ENCODE data around the gene KIF1B. TPM values are rescaled to one million over a fixed set of nuclear protein-coding genes. Genes with fewer than 3 reads are reported as not detected.
A peak's percentile ranks its signal among the peaks of the same experiment; 100 is the strongest.

The KIF1B gene
- total RNA-seq, 1 donor from 2014 or later: 13.4 TPM

- DNase-seq (ENCODE audit: low spot score in 2 of 2): no peak
- H3K4me1 ChIP-seq: peaks cover 0 to 17% of the 10 kb centered on the region in 2 donors
- peak overlapping the region; percentile 84 to 97 for H3K4me3 ChIP-seq
- TF ChIP-seq CTCF (IDR thresholded peaks at IDR 0.05): no peak
- H3K27me3 ChIP-seq: no peaks in the 10 kb centered on the region
- no peaks in the 10 kb centered on the region for H3K9me3 ChIP-seq
- peaks cover 21 to 25% of the 10 kb centered on the region in 2 donors for H3K36me3 ChIP-seq
- H3K27ac ChIP-seq: peak overlapping the region; percentile 87 to 90
- intact Hi-C loops (cut with DNase I): loop anchor here (1.0 to 2.0 kb wide), 2 partner anchors 31 to 75 kb away; partner anchors contain the start of genes CENPS and PEX14
These were observed 189.1 kb downstream of the KIF1B start for GRCh38 chr1:10399444-10399941.

GRCh38 chr1:10400013-10400412, 189.6 kb downstream of the KIF1B start:
- peak overlapping the region in 1 of 2 donors; percentile 2 for H3K27ac ChIP-seq
- DNase-seq (ENCODE audit: low spot score in 2 of 2): no peak
- intact Hi-C loops (cut with DNase I): no loop called here
- peak overlapping the region; percentile 84 to 97 for H3K4me3 ChIP-seq
- H3K9me3 ChIP-seq: no peaks in the 10 kb centered on the region
- H3K27me3 ChIP-seq: no peaks in the 10 kb centered on the region
- no peak for TF ChIP-seq CTCF (IDR thresholded peaks at IDR 0.05)
- H3K4me1 ChIP-seq: peaks cover 0 to 17% of the 10 kb centered on the region in 2 donors
- H3K36me3 ChIP-seq: peaks cover 26 to 30% of the 10 kb centered on the region in 2 donors

GRCh38 chr1:10401281-10401680, 190.9 kb downstream of the KIF1B start:
- H3K36me3 ChIP-seq: peaks cover 38 to 43% of the 10 kb centered on the region in 2 donors
- H3K27me3 ChIP-seq: no peaks in the 10 kb centered on the region
- intact Hi-C loops (cut with DNase I): no loop called here
- H3K4me1 ChIP-seq: peaks cover 0 to 17% of the 10 kb centered on the region in 2 donors
- no peak overlapping the region for H3K4me3 ChIP-seq
- H3K9me3 ChIP-seq: no peaks in the 10 kb centered on the region
- no peak for TF ChIP-seq CTCF (IDR thresholded peaks at IDR 0.05)
- no peak for DNase-seq (ENCODE audit: low spot score in 2 of 2)
- no peak overlapping the region for H3K27ac ChIP-seq

GRCh38 chr1:10402729-10403274, 192.4 kb downstream of the KIF1B start:
- intact Hi-C loops (cut with DNase I): no loop called here
- H3K36me3 ChIP-seq: peaks cover 47 to 57% of the 10 kb centered on the region in 2 donors
- no peaks in the 10 kb centered on the region for H3K27me3 ChIP-seq

GRCh38 chr1:10407201-10407600, 196.8 kb downstream of the KIF1B start:
- no peak overlapping the region for H3K4me3 ChIP-seq
- DNase-seq (ENCODE audit: low spot score in 2 of 2): no peak
- no peaks in the 10 kb centered on the region for H3K4me1 ChIP-seq
- H3K36me3 ChIP-seq: peaks cover 76 to 98% of the 10 kb centered on the region in 2 donors
- no peak overlapping the region for H3K27ac ChIP-seq
- intact Hi-C loops (cut with DNase I): no loop called here
- no peaks in the 10 kb centered on the region for H3K27me3 ChIP-seq
- no peaks in the 10 kb centered on the region for H3K9me3 ChIP-seq
- no peak for TF ChIP-seq CTCF (IDR thresholded peaks at IDR 0.05)

More at GRCh38 chr1:10402729-10403274, 192.4 kb downstream of the KIF1B start:
- TF ChIP-seq CTCF (IDR thresholded peaks at IDR 0.05): no peak
- no peak for DNase-seq (ENCODE audit: low spot score in 2 of 2)
- Histone ChIP-seq H3K4me3 (no peak overlapping the region), H3K9me3 (no peaks in the 10 kb centered on the region), H3K27ac (no peak overlapping the region), H3K4me1 (peaks cover 0 to 17% of the 10 kb centered on the region in 2 donors)

All from ascending aorta (tissue), 2 donors.